VCaP (cell line): ENCODE measurements around the gene AKT1.

Source experiments
- H3K27ac ChIP-seq: fragments of 450-650 bp; 2 replicates; pipeline ENCODE4 v1.5.1; 2017
- TF ChIP-seq, protein P1 (sequence below): fragments of 450-650 bp; conservative IDR thresholded peaks from 2 replicates; pipeline ENCODE4 v1.5.1; 2017; ENCODE audit warnings: mild to moderate bottlenecking, moderate library complexity

AKT1 gene

DNA sequence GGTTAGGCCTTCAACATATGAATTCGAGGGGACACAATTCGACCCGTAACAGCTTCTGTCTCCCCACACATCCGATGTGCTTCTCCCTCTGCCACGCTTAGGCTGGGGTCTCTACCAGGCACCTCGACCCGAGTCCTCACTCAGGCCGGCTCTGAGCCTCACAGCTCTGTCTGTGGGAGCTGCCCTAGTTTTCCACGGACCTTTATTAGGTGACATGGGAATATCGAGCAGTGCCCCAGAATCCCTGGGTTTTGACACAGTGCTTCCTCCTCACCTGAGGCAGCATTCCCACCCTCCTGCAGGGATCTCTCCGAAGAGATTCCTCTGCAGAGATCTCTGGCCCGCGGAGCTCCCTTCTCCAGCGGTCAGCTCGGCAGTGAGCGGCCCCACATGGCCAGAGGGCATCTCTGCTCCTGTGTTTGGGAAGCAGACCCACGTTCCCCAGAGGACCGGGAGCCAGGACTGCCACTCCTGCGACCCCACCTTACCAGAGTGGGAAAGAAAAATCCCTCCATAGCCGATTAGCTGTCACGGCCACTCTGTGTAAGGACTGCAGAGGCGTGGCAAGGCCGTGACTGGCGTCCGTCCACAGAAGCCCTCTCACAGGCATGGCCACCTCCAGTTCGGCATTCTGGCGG lies 26.5 kb upstream of the AKT1 start:
- TF ChIP-seq, protein P1, sequence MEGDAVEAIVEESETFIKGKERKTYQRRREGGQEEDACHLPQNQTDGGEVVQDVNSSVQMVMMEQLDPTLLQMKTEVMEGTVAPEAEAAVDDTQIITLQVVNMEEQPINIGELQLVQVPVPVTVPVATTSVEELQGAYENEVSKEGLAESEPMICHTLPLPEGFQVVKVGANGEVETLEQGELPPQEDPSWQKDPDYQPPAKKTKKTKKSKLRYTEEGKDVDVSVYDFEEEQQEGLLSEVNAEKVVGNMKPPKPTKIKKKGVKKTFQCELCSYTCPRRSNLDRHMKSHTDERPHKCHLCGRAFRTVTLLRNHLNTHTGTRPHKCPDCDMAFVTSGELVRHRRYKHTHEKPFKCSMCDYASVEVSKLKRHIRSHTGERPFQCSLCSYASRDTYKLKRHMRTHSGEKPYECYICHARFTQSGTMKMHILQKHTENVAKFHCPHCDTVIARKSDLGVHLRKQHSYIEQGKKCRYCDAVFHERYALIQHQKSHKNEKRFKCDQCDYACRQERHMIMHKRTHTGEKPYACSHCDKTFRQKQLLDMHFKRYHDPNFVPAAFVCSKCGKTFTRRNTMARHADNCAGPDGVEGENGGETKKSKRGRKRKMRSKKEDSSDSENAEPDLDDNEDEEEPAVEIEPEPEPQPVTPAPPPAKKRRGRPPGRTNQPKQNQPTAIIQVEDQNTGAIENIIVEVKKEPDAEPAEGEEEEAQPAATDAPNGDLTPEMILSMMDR: no peak
- H3K27ac ChIP-seq: no peak overlapping the region

DNA sequence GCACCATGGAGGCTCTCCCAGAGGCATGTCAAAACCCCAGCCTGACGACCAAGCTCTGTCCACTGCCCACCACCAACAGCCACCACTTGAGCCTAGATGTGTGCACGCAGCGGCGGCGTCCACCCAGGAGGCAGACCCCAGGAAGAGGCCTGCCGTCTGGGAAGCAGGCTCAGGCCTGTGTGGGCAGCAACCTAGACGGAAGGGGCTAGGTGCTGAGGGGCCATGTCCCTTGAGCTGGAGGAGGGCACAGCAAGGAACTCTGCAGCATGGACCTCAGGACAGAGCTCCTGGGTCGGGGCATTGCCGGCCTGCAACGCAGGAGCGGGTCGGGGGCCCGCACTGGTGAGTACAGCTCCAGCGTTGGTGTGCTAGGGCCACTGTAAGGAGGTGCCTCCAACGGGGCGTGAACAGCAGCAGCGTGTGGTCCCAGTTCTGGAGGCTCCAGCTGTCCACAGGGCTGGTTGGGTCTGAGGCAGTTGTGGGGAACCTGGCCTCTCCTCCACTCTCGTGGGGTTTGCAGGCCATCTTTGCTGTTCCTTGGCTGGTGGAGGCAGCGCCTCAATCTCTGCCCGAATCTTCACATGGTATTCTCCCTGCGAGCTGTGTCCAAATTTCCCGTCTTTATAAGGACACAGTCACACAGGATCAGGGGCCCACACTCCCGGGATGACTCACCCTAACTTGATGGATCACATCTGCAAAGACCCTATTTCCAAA lies 25.8 kb upstream of the AKT1 start:
- TF ChIP-seq, protein P1: no peak

DNA sequence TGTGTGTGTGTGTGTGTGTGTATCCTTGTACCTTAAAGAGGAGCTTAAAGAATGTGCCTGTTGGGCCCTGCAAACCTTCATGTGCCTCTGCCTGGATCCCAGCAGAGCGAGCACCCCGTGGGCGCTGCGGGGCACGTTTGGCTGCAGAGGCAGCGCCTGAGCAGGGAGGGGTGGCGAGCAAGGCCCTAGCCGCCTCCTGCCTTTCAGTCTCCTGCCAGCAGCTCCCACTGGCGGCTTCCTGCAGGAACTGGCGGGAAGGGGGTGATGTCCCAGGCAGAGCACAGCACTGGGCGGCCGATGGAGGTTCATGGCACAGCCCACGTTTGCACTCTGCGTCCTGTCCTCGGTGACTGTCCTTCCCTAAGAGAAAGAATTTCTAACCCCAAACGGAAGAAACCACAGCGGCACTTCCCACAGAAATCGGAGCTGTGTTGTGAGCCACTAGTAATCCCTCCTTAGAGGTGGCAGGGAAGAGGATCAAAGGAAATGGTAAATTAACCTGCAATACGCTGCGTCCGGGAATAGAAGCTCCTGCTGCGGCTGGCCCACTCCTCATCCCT lies 25.2 kb upstream of the AKT1 start:
- TF ChIP-seq, protein P1: peak; percentile 62
- no peak overlapping the region for H3K27ac ChIP-seq

More for the DNA sequence above, 25.8 kb upstream of the AKT1 start:
- no peak overlapping the region for H3K27ac ChIP-seq

DNA sequence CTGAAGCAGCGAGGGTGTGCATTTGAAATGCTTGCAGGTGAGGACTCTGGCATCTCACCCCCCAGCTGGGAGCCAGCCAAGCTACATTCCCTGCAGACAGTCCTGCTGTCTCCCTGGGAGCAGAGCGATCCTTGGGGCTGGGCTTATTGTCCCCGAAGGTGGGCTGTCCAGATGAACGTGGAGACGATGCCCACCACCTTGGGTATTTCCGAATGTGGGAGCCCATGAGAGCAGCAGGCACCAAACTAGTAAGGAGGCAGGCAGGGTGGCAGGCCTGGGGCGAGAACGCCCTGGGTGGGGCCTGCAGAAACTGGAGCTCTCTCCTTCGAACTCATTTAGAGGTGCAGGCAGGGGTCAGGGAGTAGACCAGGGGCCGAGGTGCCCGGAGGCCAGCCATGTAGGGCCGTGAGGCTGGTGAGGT lies 23.8 kb upstream of the AKT1 start:
- no peak overlapping the region for H3K27ac ChIP-seq
- TF ChIP-seq, protein P1: no peak

DNA sequence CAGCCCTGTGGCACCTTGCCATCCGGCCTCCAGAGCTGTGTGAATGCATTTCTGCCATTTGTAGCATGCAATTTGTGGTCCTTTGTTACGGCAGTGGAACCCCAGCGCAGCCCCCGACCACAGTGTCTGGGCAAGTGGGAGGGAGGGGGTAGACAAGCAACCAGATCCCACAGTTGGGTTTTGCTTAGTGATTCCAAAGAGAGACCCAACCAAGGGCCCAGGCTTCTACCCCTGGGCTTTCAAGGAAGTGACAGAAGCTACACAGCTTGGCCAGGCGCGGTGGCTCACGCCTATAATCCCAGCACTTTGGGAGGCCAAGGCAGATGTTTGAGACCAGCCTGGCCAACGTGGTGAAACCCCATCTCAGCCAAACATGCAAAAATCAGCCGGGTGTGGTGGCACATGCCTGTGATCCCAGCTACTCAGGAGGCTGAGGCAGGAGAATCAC lies 23.2 kb upstream of the AKT1 start:
- H3K27ac ChIP-seq: no peak overlapping the region
- TF ChIP-seq, protein P1: no peak

DNA sequence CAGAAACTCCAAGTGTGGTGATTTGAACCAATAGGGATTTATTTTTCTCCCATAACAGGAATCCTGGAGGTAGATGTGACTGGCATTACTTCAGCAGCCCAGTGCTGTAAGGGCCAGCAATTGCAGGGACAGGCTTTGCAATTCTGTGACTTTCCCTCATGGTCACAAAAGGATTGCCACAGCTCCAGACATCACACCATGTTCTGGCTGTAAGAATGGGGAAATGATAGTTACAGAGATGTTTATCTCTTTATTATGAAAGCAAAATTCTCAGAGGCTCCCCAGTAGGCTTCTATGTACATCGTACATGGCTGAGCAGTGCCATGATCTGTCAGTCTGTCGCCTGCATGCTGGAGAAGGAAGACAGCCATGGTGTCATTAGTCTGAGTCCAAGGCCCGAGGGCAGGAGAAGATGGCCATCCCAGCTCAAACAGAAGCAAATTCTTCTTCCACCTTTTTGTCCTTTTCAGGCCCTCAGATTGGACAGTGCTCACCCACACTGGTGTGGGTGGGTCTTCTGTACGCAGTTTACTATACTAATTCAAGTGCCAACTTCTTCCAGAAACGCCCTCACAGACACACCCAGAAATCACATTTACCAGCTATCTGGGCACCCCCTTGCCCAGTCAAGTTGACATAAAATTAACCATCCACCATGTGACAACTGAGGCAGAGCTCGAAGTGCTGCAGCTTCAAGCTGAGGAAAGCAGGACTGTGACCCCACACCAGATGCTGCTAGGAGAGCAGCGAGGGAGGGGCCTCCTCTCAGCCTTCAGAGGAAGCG lies 22.6 kb upstream of the AKT1 start:
- TF ChIP-seq, protein P1: no peak
- no peak overlapping the region for H3K27ac ChIP-seq

DNA sequence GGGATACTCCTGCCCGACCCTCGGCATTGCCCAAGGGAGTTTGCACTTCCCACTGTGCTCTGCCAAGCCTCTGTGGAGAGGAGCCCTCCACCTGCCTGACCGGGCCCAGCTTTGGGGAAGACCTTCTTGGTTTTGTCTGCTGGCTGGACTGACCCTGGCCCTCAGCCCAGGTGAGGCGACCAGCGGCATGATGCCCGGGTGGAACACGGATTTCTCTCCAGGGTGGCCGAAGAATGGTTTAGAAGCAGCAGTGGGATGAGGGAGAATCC lies 21.0 kb upstream of the AKT1 start:
- peak overlapping the region; percentile 90 for H3K27ac ChIP-seq
- TF ChIP-seq, protein P1: no peak

DNA sequence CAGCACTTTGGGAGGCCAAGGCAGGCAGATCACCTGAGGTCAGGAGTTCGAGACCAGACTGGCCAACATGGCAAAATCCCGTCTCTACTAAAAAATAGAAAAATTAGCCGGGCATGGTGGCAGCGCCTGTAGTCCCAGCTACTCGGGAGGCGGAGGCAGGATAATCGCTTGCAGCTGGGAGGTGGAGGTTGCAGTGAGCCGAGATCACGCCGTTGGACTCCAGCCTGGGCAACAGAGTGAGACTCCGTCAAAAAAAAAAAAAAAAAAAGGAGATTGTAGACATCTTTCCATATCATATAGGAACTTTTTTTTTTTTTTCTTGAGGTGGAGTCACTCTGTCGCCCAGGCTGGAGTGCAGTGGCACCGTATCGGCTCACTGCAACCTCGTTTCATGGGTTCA lies 19.2 kb upstream of the AKT1 start:
- peak overlapping the region; percentile 90 for H3K27ac ChIP-seq
